ENCODE data around the gene CABLES1.

CABLES1 gene

GRCh38 chr18:23136326-23137096, 1.2 kb downstream of the CABLES1 start:
- Histone ChIP-seq H3K4me3 (ENCODE audit: low read depth, low read length) (peak overlapping the region; percentile 53), H3K4me1 (ENCODE audit: control insufficient read depth, insufficient read depth, low read length) (peaks cover 30% of the 10 kb centered on the region), H3K36me3 (ENCODE audit: control insufficient read depth in 2 of 2, insufficient read depth in 1 of 2, low read length in 2 of 2) (peaks cover 0 to 7% of the 10 kb centered on the region in 2 experiments; a peak in 2 of 3 replicates), H3K9me3 (ENCODE audit: control insufficient read depth, insufficient read depth, low read depth, low read length) (no peaks in the 10 kb centered on the region), H3K27ac (ENCODE audit: extremely low read depth, low read depth, low read length) (peak overlapping the region; percentile 87; the same call in 1 of the 2 replicates)
- ChIA-PET POLR2A (interaction anchor here (0.6 to 1.0 kb wide), 2 partner anchors 70 to 321 kb away, joined by 3 read pairs; no protein-coding TSS in a partner anchor), CTCF (interaction anchor here (0.5 to 0.7 kb wide), 2 partner anchors 11 to 132 kb away, joined by 3 to 4 read pairs; no protein-coding TSS in a partner anchor)
- TF ChIP-seq SP7 (tag by site-specific recombination; IDR thresholded peaks at IDR 0.05) (0 out of 2 replicates have a peak, but pooled peaks have one; percentile 23), ZNF426 (tag by site-specific recombination; IDR thresholded peaks at IDR 0.05) (no peak), ZNF747 (tag by site-specific recombination; IDR thresholded peaks at IDR 0.05) (no peak), ZNF514 (tag by site-specific recombination; IDR thresholded peaks at IDR 0.05) (no peak), BCL11B (tag by site-specific recombination; IDR thresholded peaks at IDR 0.05; ENCODE audit: low read depth) (no peak), ZNF157 (tag by site-specific recombination; IDR thresholded peaks at IDR 0.05) (no peak), ZNF248 (tag by site-specific recombination; IDR thresholded peaks at IDR 0.05) (no peak), ZNF362 (tag by site-specific recombination; IDR thresholded peaks at IDR 0.05) (no peak), CTCF (tag by site-specific recombination; IDR thresholded peaks at IDR 0.05) (no peak), ZNF600 (tag by site-specific recombination; IDR thresholded peaks at IDR 0.05) (peak; percentile 88), PRDM10 (tag by site-specific recombination; IDR thresholded peaks at IDR 0.05) (peak; percentile 24; the same call in 1 of the 2 replicates), ZEB2 (tag by site-specific recombination; IDR thresholded peaks at IDR 0.05) (peak; percentile 57; the same call in 1 of the 2 replicates), ZBTB48 (tag by site-specific recombination; IDR thresholded peaks at IDR 0.05) (0 out of 2 replicates have a peak, but pooled peaks have one; percentile 18), ZNF76 (tag by site-specific recombination; IDR thresholded peaks at IDR 0.05; ENCODE audit: borderline replicate concordance, low read depth) (peak; percentile 70), IKZF3 (tag by site-specific recombination; IDR thresholded peaks at IDR 0.05) (peak; percentile 34; the same call in 1 of the 2 replicates), ZNF416 (tag by site-specific recombination; IDR thresholded peaks at IDR 0.05) (no peak), ZNF658 (tag by site-specific recombination; IDR thresholded peaks at IDR 0.05) (no peak), ZBTB8A (tag by site-specific recombination; IDR thresholded peaks at IDR 0.05) (peak; percentile 85), KLF9 (tag by site-specific recombination; IDR thresholded peaks at IDR 0.05; ENCODE audit: low read depth) (0 out of 2 replicates have a peak, but pooled peaks have one; percentile 23), ZNF394 (tag by site-specific recombination; IDR thresholded peaks at IDR 0.05; ENCODE audit: borderline replicate concordance) (peak; percentile 49; the same call in 1 of the 2 replicates), ZNF785 (tag by site-specific recombination; IDR thresholded peaks at IDR 0.05) (no peak), ZIC2 (tag by site-specific recombination; IDR thresholded peaks at IDR 0.05) (peak; percentile 21; the same call in 1 of the 2 replicates), ZXDB (tag by site-specific recombination; IDR thresholded peaks at IDR 0.05) (0 out of 2 replicates have a peak, but pooled peaks have one; percentile 23), ZNF561 (tag by site-specific recombination; IDR thresholded peaks at IDR 0.05; ENCODE audit: borderline replicate concordance) (no peak), ZNF501 (tag by site-specific recombination; IDR thresholded peaks at IDR 0.05) (peak; percentile 63; the same call in 1 of the 2 replicates), OVOL3 (tag by site-specific recombination; IDR thresholded peaks at IDR 0.05) (no peak), KLF8 (tag by site-specific recombination; IDR thresholded peaks at IDR 0.05) (peak; percentile 4; the same call in 1 of the 2 replicates), ZNF132 (tag by site-specific recombination; IDR thresholded peaks at IDR 0.05; ENCODE audit: borderline replicate concordance) (no peak), KLF17 (tag by site-specific recombination; IDR thresholded peaks at IDR 0.05) (no peak), ZBTB20 (tag by site-specific recombination; IDR thresholded peaks at IDR 0.05) (peak; percentile 71), GLIS2 (tag by site-specific recombination; IDR thresholded peaks at IDR 0.05) (no peak; the same call in 1 of the 2 replicates)
